NCI-H345 (cell line): ENCODE results near the gene AK5.
"Not testable (repeated sequence)": the region's sequence is repeated elsewhere in the genome, so short reads cannot be mapped to it uniquely, and the experiment has no call there.

Experiments
- DNase-seq: peaks from one replicate; lab custom pipeline; 2025; lab: John Stamatoyannopoulos, UW

The AK5 gene

GRCh38 chr1:77499466-77499865 lies 217.6 kb downstream of the AK5 start:
- DNase-seq = no peak

- DNase-seq = no peak
Measured at GRCh38 chr1:77504986-77505385, 223.2 kb downstream of the AK5 start.

DNA sequence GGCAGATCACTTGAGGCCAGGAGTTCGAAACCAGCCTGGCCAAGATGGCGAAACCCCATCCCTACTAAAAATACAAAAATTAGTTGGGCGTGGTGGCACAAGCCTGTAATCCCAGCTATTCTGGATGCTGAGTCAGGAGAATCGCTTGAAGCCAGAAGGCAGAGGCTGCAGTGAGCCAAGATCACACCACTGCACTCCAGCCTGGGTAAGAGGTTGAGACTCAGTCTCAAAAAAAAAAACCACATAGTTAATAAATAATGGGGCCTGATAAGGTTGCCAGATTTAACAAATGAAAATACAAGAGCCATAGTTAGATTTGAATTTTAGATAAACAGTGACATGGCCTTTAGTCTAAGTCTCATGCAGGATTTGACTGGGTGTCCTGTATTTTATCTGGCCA lies 225.0 kb downstream of the AK5 start:
- no peak for DNase-seq

GRCh38 chr1:77509051-77509492 lies 227.3 kb downstream of the AK5 start:
- no peak for DNase-seq

- DNase-seq = no peak
Measured at GRCh38 chr1:77509898-77510297, 228.1 kb downstream of the AK5 start.

GRCh38 chr1:77511440-77511840 lies 229.6 kb downstream of the AK5 start:
- no peak for DNase-seq

GRCh38 chr1:77512650-77513049 lies 230.8 kb downstream of the AK5 start:
- DNase-seq = not testable (repeated sequence)

DNA sequence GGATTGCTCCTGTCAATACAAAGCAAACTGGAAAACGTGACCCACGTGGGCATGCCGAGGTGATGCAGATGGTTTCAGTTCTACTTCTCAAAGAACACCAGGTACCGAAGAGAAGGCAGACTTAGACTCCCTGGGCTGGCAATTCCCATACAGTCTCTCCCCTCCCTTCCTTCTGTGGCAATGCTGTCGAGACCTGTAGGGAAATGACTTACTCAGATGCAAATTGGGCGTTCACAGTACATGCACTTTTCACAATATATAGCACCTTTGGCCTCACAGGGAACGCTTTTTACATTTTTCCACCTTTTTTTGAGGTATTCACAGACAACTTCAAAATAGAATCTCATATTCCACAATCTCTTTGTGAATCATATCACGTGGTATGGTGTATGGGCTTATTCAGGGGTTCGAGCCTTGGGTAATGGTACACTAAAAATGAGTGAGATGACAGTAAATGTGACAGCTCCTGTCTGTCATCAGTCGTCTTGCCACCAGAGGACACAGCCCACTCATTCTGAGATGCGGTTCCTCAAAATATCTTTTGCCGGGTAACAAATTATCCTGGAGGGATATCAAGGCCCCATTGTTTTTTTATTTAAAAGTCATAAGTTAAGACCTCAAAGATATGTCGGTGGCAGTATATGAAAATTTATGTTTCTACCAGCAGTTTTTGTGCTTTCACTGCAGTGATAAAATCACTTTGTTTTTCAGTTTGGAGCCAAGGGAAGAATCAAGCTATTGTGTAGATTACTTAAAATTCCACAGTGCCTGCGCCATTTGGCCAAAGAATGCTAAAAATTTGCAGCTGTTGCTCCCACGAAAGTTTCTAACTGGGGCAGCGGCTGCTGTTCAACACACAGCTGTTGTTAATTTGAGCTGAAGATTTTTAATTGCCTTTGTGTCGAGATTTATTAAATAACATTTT lies 232.3 kb downstream of the AK5 start:
- DNase-seq = no peak

DNA sequence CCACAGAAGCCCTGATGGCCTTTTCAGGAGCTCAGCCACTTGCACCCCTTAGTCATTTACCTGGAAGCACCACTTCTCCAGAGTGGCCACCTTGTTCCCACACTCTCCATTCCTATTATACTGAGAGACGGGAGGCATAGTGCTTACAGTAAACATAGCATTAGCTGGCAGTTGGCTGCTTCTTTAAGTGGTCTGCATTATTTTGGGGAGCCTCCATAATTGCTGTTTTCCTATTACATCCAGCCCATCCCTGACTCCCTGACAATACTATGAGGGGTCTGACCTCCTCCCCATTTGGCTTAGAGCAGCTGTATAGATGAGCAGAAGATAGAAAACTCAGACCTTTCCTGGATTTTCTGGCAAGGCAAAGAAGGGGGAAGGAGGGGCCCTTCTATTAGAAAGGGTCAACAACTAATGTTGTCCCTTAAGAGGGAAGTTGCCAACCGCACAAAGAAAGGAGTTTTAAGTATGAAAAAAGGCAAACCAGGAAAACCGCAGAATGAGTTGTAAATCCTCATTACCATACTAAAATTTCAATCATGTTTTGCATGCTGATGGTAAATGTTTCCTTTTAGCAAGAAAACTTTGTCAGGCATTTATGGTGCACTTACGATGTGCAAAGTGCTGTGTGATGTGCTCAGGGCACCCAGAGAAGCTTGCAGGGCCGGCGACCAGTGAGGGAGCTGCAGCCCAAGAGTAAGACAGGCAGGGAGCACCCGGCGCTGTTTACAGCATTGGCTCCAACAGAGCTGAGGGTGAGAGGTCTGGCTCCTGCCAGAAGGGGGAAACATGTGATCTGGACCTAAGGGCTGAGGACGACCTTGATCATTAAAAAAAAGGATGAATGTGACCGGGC lies 233.3 kb downstream of the AK5 start:
- no peak for DNase-seq

DNA sequence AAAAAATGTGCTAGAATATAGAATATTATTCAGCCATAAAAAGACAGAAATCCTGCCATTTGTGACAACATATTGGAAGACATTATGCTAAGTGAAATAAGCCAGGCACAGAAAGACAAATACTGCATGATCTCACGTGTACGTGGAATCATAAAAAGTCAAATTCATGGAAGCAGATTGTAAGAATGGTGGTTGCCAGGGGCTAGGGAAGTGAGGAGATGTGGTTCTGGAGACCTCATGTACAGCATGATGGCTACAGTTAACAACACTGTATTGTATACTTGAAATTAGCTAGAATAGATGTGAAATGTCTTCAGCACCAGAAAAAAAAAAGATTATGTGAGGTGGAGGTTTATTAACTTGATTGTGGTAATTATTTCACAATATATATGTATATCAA lies 234.3 kb downstream of the AK5 start:
- DNase-seq = no peak

GRCh38 chr1:77524038-77524437 lies 242.2 kb downstream of the AK5 start:
- DNase-seq = no peak

DNA sequence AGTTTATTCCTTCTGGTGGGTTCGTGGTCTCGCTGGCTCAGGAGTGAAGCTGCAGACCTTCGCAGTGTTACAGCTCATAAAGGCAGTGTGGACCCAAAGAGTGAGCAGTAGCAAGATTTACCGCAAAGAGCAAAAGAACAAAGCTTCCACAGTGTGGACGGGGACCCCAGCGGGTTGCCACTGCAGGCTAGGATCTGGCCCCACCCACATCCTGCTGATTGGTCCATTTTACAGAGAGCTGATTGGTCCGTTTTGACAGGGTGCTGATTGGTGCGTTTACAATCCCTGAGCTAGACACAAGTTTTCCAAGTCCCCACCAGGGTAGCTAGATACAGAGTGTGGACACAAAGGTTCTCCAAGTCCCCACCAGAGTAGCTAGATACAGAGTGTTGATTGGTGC lies 249.3 kb downstream of the AK5 start:
- not testable (repeated sequence) for DNase-seq

- DNase-seq = not testable (repeated sequence)
Measured at GRCh38 chr1:77531596-77532280, 249.9 kb downstream of the AK5 start.

GRCh38 chr1:77532641-77533040 lies 250.8 kb downstream of the AK5 start:
- DNase-seq = no peak

DNA sequence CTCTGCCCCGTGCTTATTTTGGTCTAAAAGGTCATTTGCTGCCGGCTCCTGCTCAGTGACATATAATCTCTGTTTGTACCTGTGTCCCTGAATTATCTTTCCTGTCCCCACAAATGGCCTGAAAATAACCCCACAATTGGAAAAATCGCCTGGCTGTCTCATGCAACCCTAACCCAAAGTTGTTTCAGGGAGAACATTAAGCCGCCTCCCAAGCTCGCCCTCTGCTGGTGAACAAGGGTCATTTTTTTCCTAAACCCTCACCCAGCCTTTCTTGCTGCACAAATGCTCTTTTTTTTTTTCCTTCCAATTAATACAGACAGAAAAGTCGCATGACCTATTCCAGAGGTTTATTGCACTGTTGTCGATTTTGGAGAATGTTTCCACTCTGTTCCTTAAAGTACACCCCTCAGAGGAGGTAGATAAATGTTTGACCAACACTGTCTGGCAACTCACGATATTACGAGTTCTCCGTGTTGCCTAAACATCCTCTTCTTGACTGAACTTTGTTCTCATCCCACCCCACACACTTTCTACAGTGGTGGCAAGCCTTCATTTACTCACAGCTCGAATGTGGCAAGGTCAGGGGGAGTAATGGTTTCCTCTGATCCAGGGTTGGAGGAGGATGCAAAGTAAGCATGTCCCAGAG lies 252.0 kb downstream of the AK5 start:
- DNase-seq = peak; percentile 38

GRCh38 chr1:77534456-77534855 lies 252.6 kb downstream of the AK5 start:
- DNase-seq = no peak

- no peak for DNase-seq
Measured at GRCh38 chr1:77536813-77537212, 255.0 kb downstream of the AK5 start.

GRCh38 chr1:77538956-77539518 lies 257.2 kb downstream of the AK5 start:
- DNase-seq = no peak

- no peak for DNase-seq
Measured at GRCh38 chr1:77539519-77540142, 257.8 kb downstream of the AK5 start.

GRCh38 chr1:77540501-77541161 lies 258.8 kb downstream of the AK5 start:
- DNase-seq = no peak
